Neural cell (in vitro differentiated cells): ENCODE results near the gene COG1. TPM values are rescaled to one million over a fixed set of nuclear protein-coding genes. Genes with fewer than 3 reads are reported as not detected.

Experiments used
- H2AFZ ChIP-seq: fragments of 200-600, 300-800 bp; sonication (generic), shearing (Covaris generic); 2 replicates; pipeline ENCODE4 v1.6.0; 2014; ENCODE audit warnings: low read depth, mild to moderate bottlenecking, antibody characterized with exemption, low read length, moderate library complexity
- H3F3A ChIP-seq: fragments of 200-600 bp; shearing (Covaris generic); 2 replicates; pipeline ENCODE4 v1.6.1; 2016; ENCODE audit warnings: mild to moderate bottlenecking, moderate library complexity, mixed read lengths, antibody characterized with exemption, low read length; ENCODE audit not compliant: insufficient read depth, poor library complexity, severe bottlenecking
- H3K27ac ChIP-seq: fragments of 200-600, 300-800 bp; sonication (generic), shearing (Covaris generic); 2 replicates; pipeline ENCODE4 v1.5.1; 2014; ENCODE audit warnings: mild to moderate bottlenecking, low read length, moderate library complexity
- H3K27me3 ChIP-seq: fragments of 300-800, 200-600 bp; sonication (generic), shearing (Covaris generic); 2 replicates; pipeline ENCODE4 v1.6.0; 2014; ENCODE audit warnings: mild to moderate bottlenecking, low read depth, low read length, moderate library complexity; ENCODE audit not compliant: insufficient read depth
- H3K36me3 ChIP-seq: fragments of 300-800, 200-600 bp; sonication (generic), shearing (Covaris generic); 2 replicates; pipeline ENCODE4 v1.5.1; 2014; ENCODE audit warnings: mild to moderate bottlenecking, antibody characterized with exemption, low read length, moderate library complexity; ENCODE audit not compliant: insufficient read depth
- H3K4me2 ChIP-seq: fragments of 300-800, 200-600 bp; sonication (generic), shearing (Covaris generic); 2 replicates; pipeline ENCODE4 v1.6.0; 2014; ENCODE audit warnings: mild to moderate bottlenecking, low read length
- H3K4me3 ChIP-seq: fragments of 300-800, 200-600 bp; sonication (generic), shearing (Covaris generic); 2 replicates; pipeline ENCODE4 v1.5.1; 2014; ENCODE audit warnings: mild to moderate bottlenecking, low read length, moderate library complexity
- H3K79me2 ChIP-seq: fragments of 200-600 bp; shearing (Covaris generic); replicated peaks from 2 replicates; pipeline ENCODE4 v1.6.0; 2014; ENCODE audit warnings: mild to moderate bottlenecking, low read length, moderate library complexity; ENCODE audit not compliant: insufficient read depth
- H3K9ac ChIP-seq: fragments of 300-800, 200-600 bp; sonication (generic), shearing (Covaris generic); 2 replicates; pipeline ENCODE4 v1.6.1; 2016; ENCODE audit warnings: mild to moderate bottlenecking, low read length, mixed read lengths
- H3K9me2 ChIP-seq: fragments of 200-600 bp; shearing (Covaris generic); 2 replicates; pipeline ENCODE4 v1.6.1; 2016; ENCODE audit warnings: mild to moderate bottlenecking, low read length, mixed read lengths; ENCODE audit not compliant: insufficient read depth
- H3K9me3 ChIP-seq: fragments of 200-600, 300-800 bp; sonication (generic), shearing (Covaris generic); 2 replicates; pipeline ENCODE4 v1.6.1; 2016; ENCODE audit warnings: mild to moderate bottlenecking, mixed run types, low read length, moderate library complexity, mixed read lengths
- H4K20me1 ChIP-seq: fragments of 200-600 bp; shearing (Covaris generic); 2 replicates; pipeline ENCODE4 v1.6.1; 2016; ENCODE audit warnings: mild to moderate bottlenecking, mixed run types; ENCODE audit not compliant: insufficient read depth
- CTCF ChIP-seq: fragments of 450-650 bp; IDR thresholded peaks from 2 replicates; pipeline ENCODE4 v1.5.1; 2014; ENCODE audit warnings: antibody characterized with exemption, mild to moderate bottlenecking, moderate library complexity; ENCODE audit not compliant: poor library complexity, severe bottlenecking
- EP300 ChIP-seq: fragments of 450-650 bp; conservative IDR thresholded peaks from 2 replicates; pipeline ENCODE4 v1.6.1; 2014; ENCODE audit warnings: antibody characterized with exemption, mild to moderate bottlenecking, moderate library complexity; ENCODE audit not compliant: poor library complexity, severe bottlenecking
- EZH2 ChIP-seq: fragments of 200-600, 300-800 bp; shearing (Covaris generic), sonication (generic); IDR thresholded peaks from 2 replicates; pipeline ENCODE4 v1.6.1; 2014; ENCODE audit warnings: antibody characterized with exemption, low read length, borderline replicate concordance, mild to moderate bottlenecking; ENCODE audit not compliant: insufficient read depth, poor library complexity, severe bottlenecking
- MXI1 ChIP-seq: fragments of 450-650 bp; conservative IDR thresholded peaks from 2 replicates; pipeline ENCODE4 v1.6.1; 2014; ENCODE audit warnings: antibody characterized with exemption, mild to moderate bottlenecking; ENCODE audit not compliant: poor library complexity, severe bottlenecking
- POLR2AphosphoS5 ChIP-seq: IDR thresholded peaks from 2 replicates; pipeline ENCODE4 v1.6.1; 2012
- RAD21 ChIP-seq: fragments of 450-650 bp; conservative IDR thresholded peaks from 2 replicates; pipeline ENCODE4 v1.6.1; 2014; ENCODE audit warnings: antibody characterized with exemption, mild to moderate bottlenecking, moderate library complexity
- REST ChIP-seq: IDR thresholded peaks from 2 replicates; pipeline ENCODE4 v1.6.1; 2012; ENCODE audit warnings: borderline replicate concordance
- SMC3 ChIP-seq: fragments of 450-650 bp; conservative IDR thresholded peaks from 2 replicates; pipeline ENCODE4 v1.6.1; 2014; ENCODE audit warnings: antibody characterized with exemption, mild to moderate bottlenecking, moderate library complexity; ENCODE audit not compliant: poor library complexity
- TAF1 ChIP-seq: IDR thresholded peaks from 2 replicates; pipeline ENCODE4 v1.6.1; 2012; ENCODE audit warnings: low read depth
- polyA plus RNA-seq: library from polyadenylated mRNA; depleted of rRNA; stranded (reverse); fragments of >200 nt; gene quantifications from 2 replicates; pipeline ENCODE4 v1.2.3, GENCODE V29; 2014

COG1 gene
- polyA plus RNA-seq, 1 donor from 2014 or later, result 23.5 TPM

GRCh38 chr17:73224663-73225305 is 31.9 kb downstream of the COG1 start:
- Histone ChIP-seq H3K79me2 (peaks cover 14% of the 10 kb centered on the region), H3K36me3 (no peaks in the 10 kb centered on the region), H3K27ac (no peak overlapping the region), H3K4me2 (no peak overlapping the region), H3K9ac (no peak overlapping the region), H3K4me3 (no peak overlapping the region), H2AFZ (no peak overlapping the region), H3F3A (no peaks in the 10 kb centered on the region), H3K27me3 (no peaks in the 10 kb centered on the region), H3K9me3 (no peaks in the 10 kb centered on the region), H4K20me1 (no peaks in the 10 kb centered on the region), H3K9me2 (no peaks in the 10 kb centered on the region)
- no peak for TF ChIP-seq POLR2AphosphoS5
- no peak for TF ChIP-seq EZH2
- no peak for TF ChIP-seq REST
- no peak for TF ChIP-seq MXI1
- TF ChIP-seq CTCF, result no peak
- no peak for TF ChIP-seq EP300
- TF ChIP-seq TAF1, result no peak
- TF ChIP-seq SMC3, result no peak
- no peak for TF ChIP-seq RAD21

GRCh38 chr17:73226556-73227172 is 33.8 kb downstream of the COG1 start:
- Histone ChIP-seq H3K9me3 (no peaks in the 10 kb centered on the region), H3K79me2 (peaks cover 33% of the 10 kb centered on the region), H3K4me3 (no peak overlapping the region), H3K36me3 (no peaks in the 10 kb centered on the region), H3K27me3 (no peaks in the 10 kb centered on the region), H3F3A (no peaks in the 10 kb centered on the region), H3K4me2 (no peak overlapping the region), H4K20me1 (no peaks in the 10 kb centered on the region), H2AFZ (no peak overlapping the region), H3K9me2 (no peaks in the 10 kb centered on the region), H3K9ac (no peak overlapping the region), H3K27ac (no peak overlapping the region)
- TF ChIP-seq MXI1 (no peak), EZH2 (no peak), SMC3 (no peak)
